Kidney (tissue), 14 donors: Measurements from ENCODE around the gene BNC2. TPM values are rescaled to one million over a fixed set of nuclear protein-coding genes. Genes with fewer than 3 reads are reported as not detected.
A peak's percentile ranks its signal among the peaks of the same experiment; 100 is the strongest.

ENCODE experiments used
- DNase-seq, 5 donors: peaks; one replicate each; pipeline ENCODE4 v3.0.0-alpha.2; 2013 to 2020
- FAIRE-seq: peaks from 2 replicates; lab custom pipeline; 2012; peaks lifted over from hg19 to GRCh38; lab: Jason Lieb, UNC
- H3K27ac ChIP-seq, 2 donors: one replicate each; pipeline ENCODE4 v1.7.0; 2013; ENCODE audit warnings: low read depth in 2 of 2, low read length in 2 of 2, inconsistent platforms in 1 of 2
- H3K27me3 ChIP-seq: one replicate; pipeline ENCODE4 v1.7.1; 2013; ENCODE audit warnings: low read length, inconsistent platforms; ENCODE audit not compliant: control insufficient read depth, insufficient read depth
- H3K36me3 ChIP-seq, 3 donors: one replicate each; pipeline versions ENCODE4 v1.7.0 to v1.7.1; 2013; ENCODE audit warnings: low read length in 3 of 3, control low read depth in 1 of 3, inconsistent platforms in 1 of 3; ENCODE audit not compliant: insufficient read depth in 3 of 3, control insufficient read depth in 2 of 3
- H3K4me1 ChIP-seq, 3 donors: one replicate each; pipeline versions ENCODE4 v1.7.0 to v1.7.1; 2013; ENCODE audit warnings: low read length in 3 of 3, inconsistent platforms in 1 of 3, low read depth in 1 of 3; ENCODE audit not compliant: control insufficient read depth in 2 of 3, insufficient read depth in 2 of 3
- H3K4me3 ChIP-seq, 3 donors: one replicate each; pipeline versions ENCODE4 v1.7.0 to v1.8.1; 2013; ENCODE audit warnings: low read length in 3 of 3, control low read depth in 1 of 3, inconsistent platforms in 1 of 3
- H3K9ac ChIP-seq, 3 donors: one replicate each; pipeline versions ENCODE4 v1.7.0 to v1.7.1; 2013; ENCODE audit warnings: low read length in 3 of 3, control low read depth in 1 of 3, inconsistent platforms in 1 of 3
- H3K9me3 ChIP-seq, 3 donors: one replicate each; pipeline versions ENCODE4 v1.7.0 to v1.7.1; 2013; ENCODE audit warnings: low read length in 3 of 3, control low read depth in 1 of 3, inconsistent platforms in 1 of 3; ENCODE audit not compliant: control insufficient read depth in 2 of 3, insufficient read depth in 1 of 3
- intact Hi-C: fragments of 100-400 bp; cut with DNase I; formaldehyde crosslinking; loops from one replicate; pipeline ENCODE4 v1.11.1; 2022
- polyA plus RNA-seq: library from polyadenylated mRNA; stranded (reverse); fragments of 350-450 nt; fragmentation: Illumina TruSeq; extraction: RNeasy Lipid Tissue Mini Kit (QIAGEN cat#74804); gene quantifications from one replicate; pipeline ENCODE4 v1.2.3, GENCODE V29; 2014; ENCODE audit warnings: low read depth, low replicate concordance; ENCODE audit not compliant: insufficient read depth
- total RNA-seq: library from RNA; stranded (reverse); fragmentation: NEBNext Ultra II Directional; extraction: Animal tissue kit (Norgen Biotek cat#: 25700); gene quantifications from one replicate; pipeline ENCODE4 v1.2.1, GENCODE V29; 2021
- TF ChIP-seq, protein P1 (sequence below): IDR thresholded peaks from 3 replicates; pipeline ENCODE4 v1.5.1; 2012; ENCODE audit warnings: mild to moderate bottlenecking, moderate library complexity, borderline replicate concordance; ENCODE audit not compliant: insufficient read depth; ENCODE audit errors: extremely low read depth
- donor health status: control.
- donor health status: control.
- donor health status: control.
- donor health status: control.
- donor health status: control.
- donor health status: DM: yes; HTN: yes; CAD: no.
- donor health status: Normal renal cell carcinoma (clear cell type).

The BNC2 gene
- total and polyA plus RNA-seq, 2 donors from 2014 or later, result 5.4 to 37.9 TPM

DNA sequence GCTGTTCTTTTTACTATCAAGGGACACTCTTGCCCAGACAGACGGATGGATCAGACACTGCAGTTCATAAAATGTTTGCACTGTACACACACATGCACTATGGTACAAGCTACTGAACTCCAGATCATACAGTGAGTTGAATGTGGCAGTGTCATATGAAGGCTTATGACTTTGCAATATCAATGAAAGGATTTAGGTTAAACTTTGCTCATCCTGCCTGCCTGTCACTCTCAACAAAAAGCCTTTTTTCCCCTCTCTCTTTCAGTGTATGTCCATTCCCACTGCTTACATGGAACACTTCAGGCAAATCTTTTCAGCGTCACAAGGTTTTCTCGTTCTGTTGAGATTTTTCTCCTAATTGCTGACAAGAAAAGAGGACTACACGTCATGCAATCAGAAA, 97.4 kb downstream of the BNC2 start:
- TF ChIP-seq, protein P1, sequence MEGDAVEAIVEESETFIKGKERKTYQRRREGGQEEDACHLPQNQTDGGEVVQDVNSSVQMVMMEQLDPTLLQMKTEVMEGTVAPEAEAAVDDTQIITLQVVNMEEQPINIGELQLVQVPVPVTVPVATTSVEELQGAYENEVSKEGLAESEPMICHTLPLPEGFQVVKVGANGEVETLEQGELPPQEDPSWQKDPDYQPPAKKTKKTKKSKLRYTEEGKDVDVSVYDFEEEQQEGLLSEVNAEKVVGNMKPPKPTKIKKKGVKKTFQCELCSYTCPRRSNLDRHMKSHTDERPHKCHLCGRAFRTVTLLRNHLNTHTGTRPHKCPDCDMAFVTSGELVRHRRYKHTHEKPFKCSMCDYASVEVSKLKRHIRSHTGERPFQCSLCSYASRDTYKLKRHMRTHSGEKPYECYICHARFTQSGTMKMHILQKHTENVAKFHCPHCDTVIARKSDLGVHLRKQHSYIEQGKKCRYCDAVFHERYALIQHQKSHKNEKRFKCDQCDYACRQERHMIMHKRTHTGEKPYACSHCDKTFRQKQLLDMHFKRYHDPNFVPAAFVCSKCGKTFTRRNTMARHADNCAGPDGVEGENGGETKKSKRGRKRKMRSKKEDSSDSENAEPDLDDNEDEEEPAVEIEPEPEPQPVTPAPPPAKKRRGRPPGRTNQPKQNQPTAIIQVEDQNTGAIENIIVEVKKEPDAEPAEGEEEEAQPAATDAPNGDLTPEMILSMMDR, result no peak

DNA sequence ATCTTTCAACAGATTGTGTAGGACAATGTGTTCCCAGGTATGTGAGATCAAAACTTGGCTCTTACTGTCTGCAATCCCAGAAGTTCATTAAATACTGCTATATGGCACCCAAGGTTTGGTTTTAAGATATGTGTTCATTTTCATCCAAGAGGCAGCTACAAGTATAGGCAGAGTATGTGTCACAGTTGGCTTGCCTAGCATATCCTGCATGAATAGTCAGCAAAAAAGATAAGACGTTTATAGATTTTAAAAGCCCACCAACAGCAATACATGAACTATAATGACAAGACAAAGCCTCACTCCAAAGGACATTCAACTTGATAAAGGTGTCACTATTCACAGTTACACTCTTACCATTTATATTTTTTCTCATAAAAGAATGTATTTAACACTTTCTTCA, 99.1 kb downstream of the BNC2 start:
- TF ChIP-seq, protein P1, result no peak
- Histone ChIP-seq H3K36me3 (no peaks in the 10 kb centered on the region), H3K4me1 (no peaks in the 10 kb centered on the region), H3K9me3 (no peaks in the 10 kb centered on the region), H3K9ac (no peak overlapping the region), H3K27me3 (no peaks in the 10 kb centered on the region), H3K27ac (no peak overlapping the region), H3K4me3 (no peak overlapping the region)
- DNase-seq (no peak), FAIRE-seq (no peak)
- intact Hi-C loops, result no loop called here

More for the DNA sequence above, 97.4 kb downstream of the BNC2 start:
- Histone ChIP-seq H3K27ac (no peak overlapping the region), H3K4me3 (no peak overlapping the region), H3K4me1 (no peaks in the 10 kb centered on the region), H3K9ac (no peak overlapping the region), H3K27me3 (no peaks in the 10 kb centered on the region), H3K9me3 (no peaks in the 10 kb centered on the region), H3K36me3 (no peaks in the 10 kb centered on the region)
- DNase-seq, result no peak
- FAIRE-seq, result no peak
- intact Hi-C loops, result no loop called here

DNA sequence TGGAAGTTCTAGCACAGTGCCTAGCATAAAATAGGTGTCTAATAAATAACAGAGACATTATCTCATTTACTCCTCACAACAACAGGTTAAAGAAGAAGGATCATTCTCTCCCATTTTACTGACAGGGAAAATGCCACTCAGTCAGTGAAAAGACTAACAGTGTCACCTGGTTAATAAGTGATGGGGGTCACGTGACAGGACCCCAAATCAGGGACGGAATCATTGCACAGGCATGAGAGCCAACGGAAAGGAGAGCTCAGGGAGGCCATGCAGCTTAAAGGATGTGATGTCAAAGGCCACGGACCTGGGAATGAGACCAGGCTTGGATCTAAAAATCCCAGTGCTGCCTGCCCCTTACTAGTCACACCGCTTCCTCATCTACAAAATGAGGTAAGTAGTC, 101.2 kb downstream of the BNC2 start:
- H3K27ac ChIP-seq, result no peak overlapping the region
- TF ChIP-seq, protein P1, result no peak
- no peaks in the 10 kb centered on the region for H3K9me3 ChIP-seq
- no peaks in the 10 kb centered on the region for H3K27me3 ChIP-seq
- intact Hi-C loops, result no loop called here
- no peaks in the 10 kb centered on the region for H3K36me3 ChIP-seq
- peak in 1 of 5 donors; percentile 37 for DNase-seq
- H3K4me1 ChIP-seq, result no peaks in the 10 kb centered on the region
- H3K4me3 ChIP-seq, result no peak overlapping the region
- FAIRE-seq, result no peak
- H3K9ac ChIP-seq, result no peak overlapping the region

DNA sequence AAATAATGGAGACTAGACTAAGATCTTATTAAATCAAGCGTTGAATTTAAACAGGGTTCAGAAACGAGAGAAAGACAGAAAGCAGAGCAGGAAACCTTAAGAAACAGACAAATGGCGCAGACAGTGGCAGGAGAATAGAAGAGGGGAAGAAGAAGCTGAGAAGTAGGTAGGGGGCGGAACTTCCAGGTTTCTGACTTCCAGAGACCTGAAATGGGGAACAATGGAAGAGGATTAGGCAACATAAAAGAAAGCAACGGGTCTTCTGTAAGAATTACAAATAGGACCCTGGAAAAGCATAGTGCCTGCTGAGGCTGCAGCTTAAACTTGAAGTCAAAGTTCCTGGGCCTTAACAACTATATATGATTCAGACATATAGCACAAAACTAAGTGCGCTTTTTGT, 101.7 kb downstream of the BNC2 start:
- no peak overlapping the region for H3K27ac ChIP-seq
- H3K4me1 ChIP-seq, result no peaks in the 10 kb centered on the region
- intact Hi-C loops, result no loop called here
- no peak for FAIRE-seq
- no peaks in the 10 kb centered on the region for H3K27me3 ChIP-seq
- no peak overlapping the region for H3K9ac ChIP-seq
- H3K9me3 ChIP-seq, result no peaks in the 10 kb centered on the region
- no peak for DNase-seq
- no peak overlapping the region for H3K4me3 ChIP-seq
- TF ChIP-seq, protein P1, result no peak
- H3K36me3 ChIP-seq, result no peaks in the 10 kb centered on the region
